Fibroblast of lung (primary cell): ENCODE data around the gene MCIDAS. TPM values are rescaled to one million over a fixed set of nuclear protein-coding genes. Genes with fewer than 3 reads are reported as not detected.

Experiments used
- DNase-seq, 2 donors: peaks; one replicate each; pipeline versions ENCODE4 v3.0.0 to v3.0.0-alpha.2; 2010; ENCODE audit warnings: low read depth in 2 of 2
- H2AFZ ChIP-seq: 2 replicates; pipeline ENCODE4 v1.5.1; 2012; ENCODE audit warnings: low read length, control low read depth, inconsistent platforms
- H3K27ac ChIP-seq: 2 replicates; pipeline ENCODE4 v1.5.1; 2011; ENCODE audit warnings: low read length, control low read depth; ENCODE audit not compliant: insufficient read depth
- H3K27me3 ChIP-seq: 2 replicates; pipeline ENCODE4 v1.5.1; 2011; ENCODE audit warnings: mild to moderate bottlenecking, low read length; ENCODE audit not compliant: control insufficient read depth, insufficient read depth
- H3K36me3 ChIP-seq: 2 replicates; pipeline ENCODE4 v1.5.1; 2011; ENCODE audit warnings: low read length; ENCODE audit not compliant: control insufficient read depth, insufficient read depth
- H3K4me1 ChIP-seq: 2 replicates; pipeline ENCODE4 v1.5.1; 2011; ENCODE audit warnings: low read length; ENCODE audit not compliant: control insufficient read depth, insufficient read depth; ENCODE audit errors: extremely low read depth
- H3K4me2 ChIP-seq: 2 replicates; pipeline ENCODE4 v1.5.1; 2011; ENCODE audit warnings: low read length, control low read depth; ENCODE audit not compliant: insufficient read depth; ENCODE audit errors: extremely low read depth
- H3K4me3 ChIP-seq, 4 experiments: fragments of 200-600 bp in 1 of 4; sonication (generic) in 1 of 4; replicated peaks in 1 of 4; 2 replicates each; pipeline ENCODE4 v1.5.1; 2011 to 2016; ENCODE audit warnings: low read length in 4 of 4, low read depth in 3 of 4, mild to moderate bottlenecking in 3 of 4, control low read depth in 2 of 4, inconsistent platforms in 1 of 4, mixed read lengths in 1 of 4; ENCODE audit not compliant: insufficient read depth in 1 of 4; ENCODE audit errors: control extremely low read depth in 1 of 4
- H3K79me2 ChIP-seq: 2 replicates; pipeline ENCODE4 v1.5.1; 2012; ENCODE audit warnings: mild to moderate bottlenecking, low read length, inconsistent platforms; ENCODE audit not compliant: control insufficient read depth, insufficient read depth
- H3K9ac ChIP-seq: 2 replicates; pipeline ENCODE4 v1.5.1; 2011; ENCODE audit warnings: mild to moderate bottlenecking, low read length, control low read depth; ENCODE audit not compliant: insufficient read depth
- H3K9me3 ChIP-seq: 2 replicates; pipeline ENCODE4 v1.5.1; 2012; ENCODE audit warnings: low read depth, low read length; ENCODE audit not compliant: control insufficient read depth, insufficient read depth
- H4K20me1 ChIP-seq: 2 replicates; pipeline ENCODE4 v1.5.1; 2011; ENCODE audit warnings: low read length; ENCODE audit not compliant: control insufficient read depth, insufficient read depth; ENCODE audit errors: extremely low read depth
- CTCF ChIP-seq, 2 donors: IDR thresholded peaks in 1 of 2; conservative IDR thresholded peaks in 1 of 2; 1 replicate in 1 of 2; 2 replicates in 1 of 2; pipeline ENCODE4 v1.5.1; 2011 to 2012; ENCODE audit warnings: low read length in 2 of 2, control low read depth in 1 of 2, inconsistent platforms in 1 of 2, low read depth in 1 of 2, mild to moderate bottlenecking in 1 of 2
- EZH2 ChIP-seq: IDR thresholded peaks from 2 replicates; pipeline ENCODE4 v1.5.1; 2012; ENCODE audit warnings: low read length, control low read depth, mild to moderate bottlenecking; ENCODE audit errors: missing control alignments
- polyA plus RNA-seq, 2 donors: library from polyadenylated mRNA; depleted of rRNA in 1 of 2; stranded (reverse) in 1 of 2; unstranded in 1 of 2; fragments of >200 nt; gene quantifications; 2 replicates each; pipeline ENCODE4 v1.2.1, GENCODE V29; 2011 to 2012; ENCODE audit warnings: missing spikeins in 1 of 2
- total RNA-seq: library from RNA; depleted of rRNA; stranded (reverse); fragments of >200 nt; gene quantifications from 2 replicates; pipeline ENCODE4 v1.2.1, GENCODE V29; 2014

MCIDAS gene
- total and polyA plus RNA-seq, 2 donors (not counting 1 experiment from before 2014, with no cell fraction given): not detected

GRCh38 chr5:55180016-55180415, 47.1 kb downstream of the MCIDAS start:
- peaks cover 3% of the 10 kb centered on the region for H4K20me1 ChIP-seq
- TF ChIP-seq EZH2 (no peak), CTCF (conservative IDR thresholded peaks at IDR 0.05 in 1 of 2, IDR thresholded peaks at IDR 0.05 in 1 of 2; ENCODE audit: low read depth in 1 of 2, low read length in 2 of 2) (no peak)
- no peak overlapping the region for H3K27ac ChIP-seq
- no peak overlapping the region for H2AFZ ChIP-seq
- no peak overlapping the region for H3K9ac ChIP-seq
- no peaks in the 10 kb centered on the region for H3K79me2 ChIP-seq
- no peak overlapping the region for H3K4me2 ChIP-seq
- peaks cover 30% of the 10 kb centered on the region for H3K27me3 ChIP-seq
- DNase-seq: no peak
- no peak overlapping the region for H3K4me3 ChIP-seq
- H3K9me3 ChIP-seq: no peaks in the 10 kb centered on the region
- H3K36me3 ChIP-seq: no peaks in the 10 kb centered on the region
- H3K4me1 ChIP-seq: no peaks in the 10 kb centered on the region

GRCh38 chr5:55177078-55177477, 50.0 kb downstream of the MCIDAS start:
- H3K4me3 ChIP-seq: no peak overlapping the region
- no peak for TF ChIP-seq CTCF (conservative IDR thresholded peaks at IDR 0.05 in 1 of 2, IDR thresholded peaks at IDR 0.05 in 1 of 2; ENCODE audit: low read depth in 1 of 2, low read length in 2 of 2)
- TF ChIP-seq EZH2: no peak
- H2AFZ ChIP-seq: no peak overlapping the region
- no peaks in the 10 kb centered on the region for H3K36me3 ChIP-seq
- no peak overlapping the region for H3K9ac ChIP-seq
- H3K79me2 ChIP-seq: no peaks in the 10 kb centered on the region
- no peak for DNase-seq
- H4K20me1 ChIP-seq: no peaks in the 10 kb centered on the region
- H3K27ac ChIP-seq: no peak overlapping the region
- no peaks in the 10 kb centered on the region for H3K9me3 ChIP-seq
- H3K4me1 ChIP-seq: peaks cover 6% of the 10 kb centered on the region
- peaks cover 40% of the 10 kb centered on the region for H3K27me3 ChIP-seq
- H3K4me2 ChIP-seq: peak overlapping the region; percentile 84

- peak overlapping the region; percentile 34 for H2AFZ ChIP-seq
- H3K4me2 ChIP-seq: peak overlapping the region; percentile 84
- H3K4me1 ChIP-seq: peaks cover 6% of the 10 kb centered on the region
- no peaks in the 10 kb centered on the region for H4K20me1 ChIP-seq
- H3K27ac ChIP-seq: no peak overlapping the region
- no peaks in the 10 kb centered on the region for H3K36me3 ChIP-seq
- DNase-seq: peak in 1 of 2 donors; percentile 14
- peaks cover 40% of the 10 kb centered on the region for H3K27me3 ChIP-seq
- no peaks in the 10 kb centered on the region for H3K9me3 ChIP-seq
- H3K4me3 ChIP-seq: peak overlapping the region; percentile 10 to 45 (median 38)
- no peaks in the 10 kb centered on the region for H3K79me2 ChIP-seq
- TF ChIP-seq EZH2 (peak; percentile 53), CTCF (conservative IDR thresholded peaks at IDR 0.05 in 1 of 2, IDR thresholded peaks at IDR 0.05 in 1 of 2; ENCODE audit: low read depth in 1 of 2, low read length in 2 of 2) (peak in 1 of 2 donors; percentile 4)
- no peak overlapping the region for H3K9ac ChIP-seq
Measured at GRCh38 chr5:55176176-55176818, 50.8 kb downstream of the MCIDAS start.
